Upper lobe of right lung (tissue), 1 donor: Measurements from ENCODE around the gene KAT14. TPM values are rescaled to one million over a fixed set of nuclear protein-coding genes. Genes with fewer than 3 reads are reported as not detected.
"Not testable (repeated sequence)": the region's sequence is repeated elsewhere in the genome, so short reads cannot be mapped to it uniquely, and the experiment has no call there.

Experiments
- ATAC-seq: fragments of 200-7000 bp; cut with Tn5 transposase; one replicate; pipeline ENCODE4 v1.9.1; 2020; ENCODE audit warnings: mild to moderate bottlenecking, moderate library complexity
- DNase-seq: peaks from one replicate; pipeline ENCODE4 v3.0.0-alpha.2; 2020
- H3K27ac ChIP-seq: fragments of 200-600 bp; one replicate; pipeline ENCODE4 v1.8.0; 2022
- H3K27me3 ChIP-seq: fragments of 200-600 bp; one replicate; pipeline ENCODE4 v1.8.0; 2022; ENCODE audit warnings: mild to moderate bottlenecking
- H3K36me3 ChIP-seq: fragments of 200-600 bp; one replicate; pipeline ENCODE4 v1.8.0; 2022
- H3K4me1 ChIP-seq: fragments of 200-600 bp; one replicate; pipeline ENCODE4 v1.8.0; 2022
- H3K4me3 ChIP-seq: fragments of 200-600 bp; one replicate; pipeline ENCODE4 v1.8.0; 2022; ENCODE audit warnings: mild to moderate bottlenecking
- H3K9me3 ChIP-seq: fragments of 200-600 bp; one replicate; pipeline ENCODE4 v1.8.0; 2022
- intact Hi-C: fragments of 100-400 bp; cut with DNase I; formaldehyde crosslinking; loops from one replicate; pipeline ENCODE4 v1.11.0; 2022
- total RNA-seq: library from RNA; stranded (reverse); fragmentation: NEBNext Ultra II Directional; extraction: Animal tissue kit (Norgen Biotek cat#: 25700); gene quantifications from one replicate; pipeline ENCODE4 v1.2.1, GENCODE V29; 2021
- TF ChIP-seq, protein P1 (sequence below): fragments of 200-600 bp; IDR thresholded peaks from one replicate; pipeline ENCODE4 v1.8.0; 2022; ENCODE audit warnings: antibody characterized with exemption
- donor health status: DM: no; HTN: yes; CAD: no; lungs with severe emphysema.

The KAT14 gene
- total RNA-seq, 1 donor from 2014 or later: 12.5 TPM

DNA sequence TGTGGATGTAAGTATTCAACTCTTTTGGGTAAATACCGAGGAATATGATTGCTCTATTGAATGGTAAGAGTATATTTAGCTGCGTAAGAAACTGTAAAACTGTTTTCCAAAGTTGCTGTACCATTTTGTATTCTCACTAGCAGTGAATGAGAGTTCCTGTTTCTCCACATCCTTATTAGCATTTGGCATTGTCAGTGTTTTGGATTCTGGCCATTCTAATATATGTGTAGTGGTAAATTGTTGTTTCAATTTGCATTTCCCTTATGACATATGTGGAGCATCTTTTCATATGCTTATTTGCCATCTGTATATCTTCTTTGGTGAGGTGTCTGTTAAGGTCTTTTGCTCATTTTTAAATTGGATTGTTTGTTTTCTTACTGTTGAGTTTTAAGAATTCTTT, 29.3 kb upstream of the KAT14 start:
- TF ChIP-seq, protein P1, sequence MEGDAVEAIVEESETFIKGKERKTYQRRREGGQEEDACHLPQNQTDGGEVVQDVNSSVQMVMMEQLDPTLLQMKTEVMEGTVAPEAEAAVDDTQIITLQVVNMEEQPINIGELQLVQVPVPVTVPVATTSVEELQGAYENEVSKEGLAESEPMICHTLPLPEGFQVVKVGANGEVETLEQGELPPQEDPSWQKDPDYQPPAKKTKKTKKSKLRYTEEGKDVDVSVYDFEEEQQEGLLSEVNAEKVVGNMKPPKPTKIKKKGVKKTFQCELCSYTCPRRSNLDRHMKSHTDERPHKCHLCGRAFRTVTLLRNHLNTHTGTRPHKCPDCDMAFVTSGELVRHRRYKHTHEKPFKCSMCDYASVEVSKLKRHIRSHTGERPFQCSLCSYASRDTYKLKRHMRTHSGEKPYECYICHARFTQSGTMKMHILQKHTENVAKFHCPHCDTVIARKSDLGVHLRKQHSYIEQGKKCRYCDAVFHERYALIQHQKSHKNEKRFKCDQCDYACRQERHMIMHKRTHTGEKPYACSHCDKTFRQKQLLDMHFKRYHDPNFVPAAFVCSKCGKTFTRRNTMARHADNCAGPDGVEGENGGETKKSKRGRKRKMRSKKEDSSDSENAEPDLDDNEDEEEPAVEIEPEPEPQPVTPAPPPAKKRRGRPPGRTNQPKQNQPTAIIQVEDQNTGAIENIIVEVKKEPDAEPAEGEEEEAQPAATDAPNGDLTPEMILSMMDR: no peak
- Histone ChIP-seq H3K27ac (no peak overlapping the region), H3K9me3 (no peaks in the 10 kb centered on the region), H3K4me3 (no peak overlapping the region), H3K27me3 (no peaks in the 10 kb centered on the region), H3K36me3 (no peaks in the 10 kb centered on the region), H3K4me1 (no peaks in the 10 kb centered on the region)
- intact Hi-C loops: no loop called here
- DNase-seq (no peak), ATAC-seq (no peak)

- H3K27ac ChIP-seq, intact Hi-C loops, H3K36me3 ChIP-seq, H3K9me3 ChIP-seq, H3K27me3 ChIP-seq, DNase-seq, H3K4me3 ChIP-seq, ATAC-seq, H3K4me1 ChIP-seq: not testable (repeated sequence)
Observed at GRCh38 chr20:18128574-18128973, 9.1 kb upstream of the KAT14 start.

DNA sequence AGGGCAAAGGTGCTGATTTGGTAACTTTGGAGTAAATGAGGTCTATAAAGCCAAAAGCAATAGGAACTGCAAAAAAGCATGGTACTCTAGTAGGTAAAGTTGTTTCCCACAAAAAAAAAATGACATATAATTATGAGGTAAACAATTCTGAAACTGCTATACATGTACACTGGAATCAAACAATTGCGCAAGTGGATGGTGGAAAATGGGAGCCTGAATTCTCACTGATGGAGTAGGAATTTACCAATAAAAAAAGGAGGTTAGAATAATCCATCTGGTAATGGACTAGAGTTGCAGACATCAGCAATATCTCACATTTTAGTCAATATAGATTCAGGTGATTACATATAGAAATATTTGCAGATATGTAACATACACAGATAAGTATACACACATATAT, 5.0 kb upstream of the KAT14 start:
- Histone ChIP-seq H3K9me3 (no peaks in the 10 kb centered on the region), H3K4me1 (peaks cover 5% of the 10 kb centered on the region), H3K36me3 (no peaks in the 10 kb centered on the region), H3K27ac (no peak overlapping the region), H3K27me3 (no peaks in the 10 kb centered on the region), H3K4me3 (no peak overlapping the region)
- intact Hi-C loops: no loop called here
- TF ChIP-seq, protein P1: no peak
- DNase-seq (no peak), ATAC-seq (no peak)

DNA sequence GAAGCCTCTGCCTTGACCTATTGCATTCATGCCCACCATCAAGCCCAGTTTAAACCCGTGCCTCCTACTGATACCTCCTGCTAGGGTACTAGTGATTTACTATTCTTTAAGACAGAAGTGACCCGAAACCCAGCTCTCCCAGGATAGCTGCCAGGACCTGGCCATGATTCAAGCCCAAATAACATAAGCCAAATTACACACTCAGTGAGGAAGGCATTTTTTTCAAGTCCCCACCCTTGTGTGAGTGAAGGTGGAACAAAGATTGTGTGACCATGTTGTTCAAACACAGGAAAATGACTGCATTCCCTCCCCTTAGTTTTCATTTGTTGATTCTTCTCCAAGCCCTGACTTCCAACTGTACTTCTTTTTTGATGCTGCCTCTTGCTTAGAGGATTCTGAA, 3.7 kb upstream of the KAT14 start:
- Histone ChIP-seq H3K27ac (peak overlapping the region; percentile 15), H3K27me3 (no peaks in the 10 kb centered on the region), H3K36me3 (no peaks in the 10 kb centered on the region), H3K4me3 (no peak overlapping the region), H3K4me1 (peaks cover 9% of the 10 kb centered on the region), H3K9me3 (no peaks in the 10 kb centered on the region)
- TF ChIP-seq, protein P1: no peak
- DNase-seq: no peak
- ATAC-seq: peak; percentile 6
- intact Hi-C loops: no loop called here

DNA sequence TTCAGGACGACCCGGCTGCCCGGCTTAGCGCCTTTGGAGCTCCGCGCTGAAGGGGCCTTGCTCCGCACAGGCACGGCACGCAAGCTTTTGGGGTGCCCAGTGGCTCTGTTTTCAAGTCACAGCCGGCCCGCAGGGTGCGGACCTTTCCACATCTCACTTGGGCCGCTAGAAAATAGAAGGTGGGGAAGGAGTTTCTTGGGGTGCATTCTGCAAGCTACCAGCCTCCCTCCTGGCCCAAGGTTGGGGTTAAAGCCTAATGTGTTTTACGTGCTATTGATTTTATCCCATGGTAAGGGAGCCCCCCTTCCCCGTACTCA, 561 bp downstream of the KAT14 start:
- Histone ChIP-seq H3K4me3 (peak overlapping the region; percentile 97), H3K9me3 (no peaks in the 10 kb centered on the region), H3K27me3 (no peaks in the 10 kb centered on the region), H3K27ac (peak overlapping the region; percentile 96), H3K36me3 (peaks cover 11% of the 10 kb centered on the region), H3K4me1 (peaks cover 18% of the 10 kb centered on the region)
- DNase-seq: no peak
- intact Hi-C loops: no loop called here
- no peak for ATAC-seq
- TF ChIP-seq, protein P1: no peak

- no peak for ATAC-seq
- H3K27me3 ChIP-seq: no peaks in the 10 kb centered on the region
- peaks cover 18% of the 10 kb centered on the region for H3K4me1 ChIP-seq
- peaks cover 17% of the 10 kb centered on the region for H3K36me3 ChIP-seq
- intact Hi-C loops: no loop called here
- H3K9me3 ChIP-seq: no peaks in the 10 kb centered on the region
- H3K4me3 ChIP-seq: peak overlapping the region; percentile 97
- H3K27ac ChIP-seq: no peak overlapping the region
- no peak for DNase-seq
- TF ChIP-seq, protein P1: no peak
Observed at GRCh38 chr20:18138639-18139583, 1.2 kb downstream of the KAT14 start.
